ENCODE results near the gene PREX1. TPM values are rescaled to one million over a fixed set of nuclear protein-coding genes. Genes with fewer than 3 reads are reported as not detected.

Gene PREX1
- total and polyA plus RNA-seq, 8 donors = 1.5 to 13.2 (median 6.3) TPM

DNA sequence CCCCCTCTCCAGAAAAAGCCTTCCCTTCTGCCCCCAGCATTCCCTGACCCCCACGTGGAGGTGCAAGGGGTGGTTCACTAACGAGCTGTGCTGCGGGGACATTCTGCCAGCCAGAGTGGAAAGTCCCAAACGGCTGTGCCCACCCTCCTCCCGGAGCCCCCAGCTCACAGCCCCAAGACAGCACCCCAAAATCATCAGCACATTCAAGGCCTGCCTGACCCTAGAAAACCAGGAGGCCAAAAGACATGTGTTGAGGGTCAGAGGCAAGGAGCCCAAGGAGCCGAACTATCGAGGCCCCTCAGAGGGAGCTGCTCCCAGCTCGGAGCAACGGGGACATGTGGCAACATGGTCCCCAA lies 197.9 kb downstream of the PREX1 start:
- no peak for TF ChIP-seq CTCF (IDR thresholded peaks at IDR 0.05)
- Histone ChIP-seq H3K36me3 (no peaks in the 10 kb centered on the region), H3K4me1 (no peaks in the 10 kb centered on the region), H3K27ac (no peak overlapping the region), H3K4me3 (no peak overlapping the region), H3K9me3 (no peaks in the 10 kb centered on the region), H3K27me3 (no peaks in the 10 kb centered on the region)
- 55 to 72% methylated on average over 9 of the region's 9 CpGs for WGBS, 2 donors
- DNase-seq = no peak
- ATAC-seq = no peak
- FAIRE-seq = no peak
- intact Hi-C loops (cut with DNase I) = loop anchor here in 1 of 3 donors (10.0 kb wide), 1 partner anchor 955 kb away; no protein-coding TSS in a partner anchor

GRCh38 chr20:48629069-48629959 lies 198.5 kb downstream of the PREX1 start:
- TF ChIP-seq CTCF (IDR thresholded peaks at IDR 0.05) = no peak
- intact Hi-C loops (cut with DNase I) = loop anchor here in 1 of 3 donors (10.0 kb wide), 1 partner anchor 955 kb away; no protein-coding TSS in a partner anchor
- H3K4me3 ChIP-seq = no peak overlapping the region
- H3K4me1 ChIP-seq = no peaks in the 10 kb centered on the region
- H3K27me3 ChIP-seq = no peaks in the 10 kb centered on the region
- DNase-seq = no peak
- no peak overlapping the region for H3K27ac ChIP-seq
- ATAC-seq = no peak
- FAIRE-seq = no peak
- H3K9me3 ChIP-seq = no peaks in the 10 kb centered on the region
- no peaks in the 10 kb centered on the region for H3K36me3 ChIP-seq
- WGBS, 2 donors = 73 to 78% methylated on average over 15 of the region's 15 CpGs

GRCh38 chr20:48627737-48628128 lies 200.1 kb downstream of the PREX1 start:
- FAIRE-seq (no peak), DNase-seq (peak in 1 of 6 donors; percentile 49), ATAC-seq (no peak)
- Histone ChIP-seq H3K9me3 (no peaks in the 10 kb centered on the region), H3K27ac (no peak overlapping the region), H3K4me3 (no peak overlapping the region), H3K27me3 (no peaks in the 10 kb centered on the region), H3K36me3 (no peaks in the 10 kb centered on the region), H3K4me1 (no peaks in the 10 kb centered on the region)
- intact Hi-C loops (cut with DNase I) = loop anchor here in 1 of 3 donors (10.0 kb wide), 1 partner anchor 953 kb away; no protein-coding TSS in a partner anchor
- WGBS, 2 donors = 62 to 71% methylated on average over 16 of the region's 16 CpGs
- TF ChIP-seq CTCF (IDR thresholded peaks at IDR 0.05) = no peak

DNA sequence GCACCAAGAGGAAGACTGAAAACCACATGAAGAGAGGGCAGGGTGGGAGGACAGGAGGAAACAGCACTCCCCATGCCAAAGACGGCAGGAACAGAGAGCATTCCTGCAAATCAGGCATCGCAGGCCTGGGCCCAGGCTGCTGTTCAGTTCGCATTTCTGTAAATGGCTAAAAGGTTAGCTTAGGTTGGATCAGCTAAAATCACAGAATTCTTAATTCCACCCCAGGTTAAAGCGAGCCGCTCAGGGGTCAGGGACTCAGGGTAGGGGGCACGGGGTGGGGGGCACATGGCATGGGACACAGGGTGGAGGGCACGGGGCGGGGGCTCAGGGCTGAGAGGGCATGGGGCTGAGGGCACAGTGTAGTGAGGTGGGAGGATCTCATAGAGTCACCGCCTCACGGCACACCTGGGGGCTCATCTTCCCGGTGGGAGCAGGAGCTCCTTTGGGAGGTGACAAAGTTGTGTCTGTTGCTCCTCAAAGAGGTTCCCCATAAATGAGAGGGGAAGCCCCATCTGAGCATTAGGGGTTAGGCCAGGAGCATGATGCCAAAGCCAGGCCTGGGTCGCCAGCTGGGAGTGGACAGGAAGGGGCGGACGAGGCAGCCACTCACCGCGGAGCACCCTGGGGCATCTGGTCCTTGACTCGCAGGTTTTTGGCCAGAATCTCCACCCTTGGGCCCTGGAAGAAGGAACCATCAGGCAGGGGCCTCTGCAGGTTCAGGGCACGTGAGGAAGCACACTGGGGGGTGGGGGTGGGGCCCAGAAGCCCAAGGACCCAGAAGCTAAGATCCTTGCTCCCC lies 200.7 kb downstream of the PREX1 start:
- no peak for TF ChIP-seq CTCF (IDR thresholded peaks at IDR 0.05)
- Histone ChIP-seq H3K27me3 (no peaks in the 10 kb centered on the region), H3K36me3 (no peaks in the 10 kb centered on the region), H3K4me3 (no peak overlapping the region), H3K27ac (no peak overlapping the region), H3K9me3 (no peaks in the 10 kb centered on the region), H3K4me1 (no peaks in the 10 kb centered on the region)
- FAIRE-seq (no peak), ATAC-seq (peak in 1 of 4 donors; percentile 36), DNase-seq (peak in 1 of 6 donors; percentile 41)
- WGBS, 2 donors = 72 to 81% methylated on average over 18 of the region's 18 CpGs
- intact Hi-C loops (cut with DNase I) = loop anchor here in 1 of 3 donors (10.0 kb wide), 1 partner anchor 952 kb away; no protein-coding TSS in a partner anchor
